Fibroblast of pulmonary artery (primary cell): ENCODE data around the gene RIMBP2.

ENCODE experiments used
- DNase-seq: peaks from one replicate; pipeline ENCODE4 v3.0.0-alpha.2; 2010; ENCODE audit warnings: low read depth
- H3K4me3 ChIP-seq: replicated peaks from 2 replicates; pipeline ENCODE4 v1.5.1; 2011; ENCODE audit warnings: low read depth, mild to moderate bottlenecking, control low read depth, low read length, moderate library complexity
- CTCF ChIP-seq: IDR thresholded peaks from 2 replicates; pipeline ENCODE4 v1.5.1; 2011; ENCODE audit warnings: mild to moderate bottlenecking, control low read depth, low read length, inconsistent platforms; ENCODE audit errors: missing control alignments

RIMBP2 gene

GRCh38 chr12:130468186-130468585 lies 247.9 kb downstream of the RIMBP2 start:
- TF ChIP-seq CTCF, result no peak
- no peak for DNase-seq
- no peak overlapping the region for H3K4me3 ChIP-seq

DNA sequence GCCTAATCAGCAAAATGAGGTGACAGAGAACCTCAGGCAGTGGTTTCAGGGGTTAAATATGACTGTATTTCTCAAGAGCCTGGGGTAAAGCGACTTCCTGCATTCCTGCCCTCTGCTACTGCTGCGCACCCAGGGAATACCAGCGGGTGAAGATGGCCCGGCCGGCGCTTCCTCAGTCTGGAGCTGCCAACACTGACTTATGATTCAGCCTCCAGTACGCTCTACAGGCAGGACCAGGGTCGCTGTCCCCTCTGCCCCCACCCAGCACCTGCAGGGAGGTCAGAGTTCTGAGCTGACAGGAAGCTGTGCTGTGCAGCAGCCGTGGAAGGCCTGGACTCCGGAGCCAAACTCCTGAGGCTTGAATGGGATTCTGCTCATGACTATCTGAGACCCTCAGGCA lies 250.5 kb downstream of the RIMBP2 start:
- TF ChIP-seq CTCF, result no peak
- no peak for DNase-seq
- H3K4me3 ChIP-seq, result no peak overlapping the region

DNA sequence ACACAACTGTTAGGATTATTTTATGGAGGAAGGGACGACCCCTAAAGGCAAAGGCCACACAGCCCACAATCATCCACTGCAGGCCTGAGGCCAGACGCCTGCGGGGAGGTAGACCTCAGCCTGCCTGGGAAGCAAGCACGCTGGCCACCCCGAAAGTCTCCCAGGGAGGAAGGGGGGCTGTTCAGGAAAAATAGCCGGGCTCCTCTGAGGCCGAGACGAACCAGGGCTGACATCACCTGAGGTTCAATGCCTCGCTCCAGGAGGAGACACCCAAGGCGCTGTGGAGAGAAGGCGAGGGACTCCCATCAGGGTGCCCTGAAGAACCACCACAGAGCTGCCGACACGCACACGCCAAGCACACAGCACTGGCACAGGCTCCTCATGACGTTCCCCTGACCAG lies 251.1 kb downstream of the RIMBP2 start:
- no peak for DNase-seq
- H3K4me3 ChIP-seq, result no peak overlapping the region
- no peak for TF ChIP-seq CTCF

GRCh38 chr12:130463818-130464670 lies 252.1 kb downstream of the RIMBP2 start:
- no peak for TF ChIP-seq CTCF
- no peak for DNase-seq
- no peak overlapping the region for H3K4me3 ChIP-seq

- DNase-seq, result no peak
- TF ChIP-seq CTCF, result no peak
- no peak overlapping the region for H3K4me3 ChIP-seq
Observed at GRCh38 chr12:130463275-130463658, 252.8 kb downstream of the RIMBP2 start.

DNA sequence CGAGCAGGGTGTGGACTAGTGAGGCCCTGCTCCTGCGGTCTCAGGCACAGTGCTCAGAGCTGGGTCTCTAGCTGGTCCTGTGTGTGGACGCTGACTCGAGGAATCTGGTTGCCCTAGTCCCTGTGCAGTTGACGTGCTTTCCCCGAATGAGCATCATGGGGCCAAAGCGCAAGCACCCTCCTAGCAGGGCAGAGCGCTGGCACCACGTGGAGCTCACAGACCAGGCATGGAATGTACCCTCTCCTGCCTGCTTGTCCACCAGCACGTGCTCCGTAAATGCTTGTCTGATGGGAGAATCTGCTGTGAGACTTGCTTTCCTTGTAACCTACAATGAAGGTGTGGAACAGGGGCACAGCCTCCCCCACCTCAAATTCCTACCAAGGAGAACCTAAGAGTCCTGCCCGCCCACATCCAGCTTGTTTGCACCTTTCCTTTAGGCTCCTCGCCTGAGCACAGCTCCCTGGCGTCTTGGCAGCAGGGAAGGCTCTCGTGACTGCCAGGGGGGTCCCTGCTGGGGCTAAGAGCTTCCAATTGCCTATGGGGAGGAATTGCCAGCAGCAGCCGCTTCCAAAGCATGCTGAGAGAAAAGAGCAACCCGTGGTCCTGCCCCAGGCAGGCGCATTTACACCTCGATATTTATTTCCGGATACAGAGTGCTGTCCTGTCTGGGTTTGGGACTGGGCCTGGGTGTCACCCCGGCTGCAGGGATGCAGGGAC lies 253.4 kb downstream of the RIMBP2 start:
- no peak for DNase-seq
- no peak for TF ChIP-seq CTCF
- no peak overlapping the region for H3K4me3 ChIP-seq
